ENCODE data around the gene TNFRSF14. TPM values are rescaled to one million over a fixed set of nuclear protein-coding genes. Genes with fewer than 3 reads are reported as not detected.
A peak's percentile ranks its signal among the peaks of the same experiment; 100 is the strongest.

The TNFRSF14 gene
- total RNA-seq, 4 donors from 2014 or later = 3.4 to 11.5 (median 5.0) TPM

DNA sequence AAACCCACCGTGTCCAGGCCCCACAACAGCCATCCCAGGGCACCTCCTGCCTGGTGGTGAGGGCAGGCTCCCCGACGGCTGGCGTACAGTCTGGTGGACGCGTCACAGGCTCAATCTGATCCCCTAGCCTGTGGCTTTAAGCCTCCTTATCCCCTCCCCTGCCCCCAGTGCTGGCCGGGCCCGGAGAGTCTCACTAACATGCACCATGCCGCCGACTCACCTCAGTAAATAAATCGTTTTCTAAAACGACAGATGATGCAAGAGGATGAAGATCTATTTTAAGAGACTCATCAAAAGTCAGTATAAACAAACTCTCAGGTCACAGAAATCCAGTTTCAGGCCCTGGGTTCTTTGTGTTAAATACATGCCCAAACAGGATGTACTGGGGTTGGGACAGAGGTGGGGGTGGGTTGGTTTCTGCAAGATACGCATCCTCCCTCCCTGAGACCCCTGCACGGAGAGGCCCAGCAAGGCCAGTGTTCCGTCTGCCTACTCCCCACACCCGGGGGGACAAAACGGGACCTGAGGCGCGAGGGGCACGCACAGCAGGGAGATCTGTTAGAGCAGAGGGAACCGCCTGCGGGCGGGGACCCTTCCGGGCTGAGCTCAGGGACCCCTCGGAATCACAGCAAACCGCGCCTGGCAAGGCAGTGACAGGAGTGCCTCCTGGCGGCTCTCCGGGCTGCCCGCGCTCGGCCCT lies 32.8 kb upstream of the TNFRSF14 start:
- intact Hi-C loops (cut with DNase I; ENCODE audit: low total_unique reads) = no loop called here
- no peaks in the 10 kb centered on the region for H3K9me3 ChIP-seq
- peaks cover 46 to 50% of the 10 kb centered on the region in 2 donors for H3K4me1 ChIP-seq
- DNase-seq = peak; percentile 30 to 70
- no peak for ATAC-seq
- H3K4me3 ChIP-seq = peak overlapping the region in 3 of 4 donors; percentile 22 to 99 (median 91)
- H3K36me3 ChIP-seq = peaks cover 0 to 35% of the 10 kb centered on the region in 2 donors
- in situ Hi-C loops (cut with MboI; ENCODE audit: low sequenced_read_pairs in 4 of 4) = no loop called here
- H3K27me3 ChIP-seq = no peaks in the 10 kb centered on the region
- TF ChIP-seq POLR2A (IDR thresholded peaks at IDR 0.05) (peak in 1 of 2 donors; percentile 36), CTCF (IDR thresholded peaks at IDR 0.05 in 4 of 5, conservative IDR thresholded peaks at IDR 0.05 in 1 of 5) (peak in 1 of 5 experiments; percentile 12)
- peak overlapping the region; percentile 85 to 95 (median 88) for H3K27ac ChIP-seq

DNA sequence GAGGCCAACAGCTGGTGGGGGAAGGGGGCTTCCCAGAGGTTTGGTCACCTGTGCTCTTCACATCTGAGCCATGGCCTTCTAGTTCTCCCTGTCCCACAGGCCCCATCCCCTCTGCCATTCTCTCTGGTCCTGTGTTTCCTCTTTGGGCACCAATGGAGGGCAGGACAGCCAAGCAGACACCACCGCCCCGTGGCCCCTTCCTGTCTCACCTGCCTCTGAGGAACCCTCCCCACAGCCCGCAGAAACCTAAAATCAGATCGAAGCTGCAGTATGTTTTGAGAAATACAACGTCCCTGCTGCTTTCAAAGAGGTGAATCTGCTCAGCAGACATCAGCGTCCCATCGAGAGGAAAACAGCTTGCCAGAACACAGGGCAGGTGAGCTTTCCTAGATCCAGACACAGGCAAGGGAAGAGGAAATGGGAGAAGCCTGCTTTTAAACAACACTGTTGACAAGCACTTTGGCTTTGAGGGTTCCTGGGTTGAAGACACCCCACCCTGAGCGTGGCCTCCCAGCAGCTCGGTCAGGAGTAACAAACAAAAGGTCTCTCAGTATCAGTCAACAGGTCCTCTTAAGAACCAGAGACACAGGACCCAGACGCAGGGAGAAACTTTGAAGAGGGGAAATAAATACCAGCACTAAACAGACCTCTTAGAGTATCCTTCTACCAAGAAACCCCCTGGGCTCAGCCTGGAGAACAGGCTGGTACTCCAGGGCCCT lies 32.1 kb upstream of the TNFRSF14 start:
- in situ Hi-C loops (cut with MboI; ENCODE audit: low sequenced_read_pairs in 4 of 4) = no loop called here
- intact Hi-C loops (cut with DNase I; ENCODE audit: low total_unique reads) = no loop called here
- ATAC-seq = no peak
- Histone ChIP-seq H3K27ac (peak overlapping the region; percentile 85 to 95 (median 88)), H3K4me3 (peak overlapping the region; percentile 71 to 99 (median 95)), H3K4me1 (peaks cover 53 to 57% of the 10 kb centered on the region in 2 donors), H3K27me3 (no peaks in the 10 kb centered on the region), H3K9me3 (no peaks in the 10 kb centered on the region), H3K36me3 (peaks cover 0 to 28% of the 10 kb centered on the region in 2 donors)
- no peak for DNase-seq
- no peak for TF ChIP-seq POLR2A (IDR thresholded peaks at IDR 0.05)
- no peak for TF ChIP-seq CTCF (IDR thresholded peaks at IDR 0.05 in 4 of 5, conservative IDR thresholded peaks at IDR 0.05 in 1 of 5)

DNA sequence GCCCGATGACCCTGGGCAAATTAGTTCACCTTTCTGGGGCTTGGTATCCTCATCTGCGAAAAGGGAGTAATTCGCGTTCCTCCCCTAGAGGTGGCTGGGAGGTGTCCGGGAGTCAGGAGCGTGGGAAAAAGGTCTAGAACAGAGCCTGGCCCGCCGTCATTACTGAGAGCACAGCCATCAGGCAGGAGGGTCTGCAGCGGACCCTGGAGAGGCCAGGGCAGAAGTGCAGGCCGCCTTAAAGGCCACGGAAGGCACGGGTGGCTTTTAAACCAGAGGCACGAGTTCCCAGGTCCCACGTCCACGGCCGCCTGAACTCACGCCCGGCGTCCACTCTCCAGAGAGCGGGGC lies 30.6 kb upstream of the TNFRSF14 start:
- ATAC-seq = no peak
- Histone ChIP-seq H3K27ac (peak overlapping the region; percentile 85 to 95 (median 88)), H3K27me3 (no peaks in the 10 kb centered on the region), H3K4me1 (peaks cover 63 to 66% of the 10 kb centered on the region in 2 donors), H3K9me3 (no peaks in the 10 kb centered on the region), H3K4me3 (peak overlapping the region; percentile 71 to 99 (median 95)), H3K36me3 (peaks cover 0 to 13% of the 10 kb centered on the region in 2 donors)
- intact Hi-C loops (cut with DNase I; ENCODE audit: low total_unique reads) (no loop called here), in situ Hi-C loops (cut with MboI; ENCODE audit: low sequenced_read_pairs in 4 of 4) (loop anchor here in 1 of 4 donors (25.0 kb wide), 1 partner anchor 313 kb away; no protein-coding TSS in a partner anchor)
- no peak for TF ChIP-seq POLR2A (IDR thresholded peaks at IDR 0.05)
- no peak for TF ChIP-seq CTCF (IDR thresholded peaks at IDR 0.05 in 4 of 5, conservative IDR thresholded peaks at IDR 0.05 in 1 of 5)
- DNase-seq = no peak

DNA sequence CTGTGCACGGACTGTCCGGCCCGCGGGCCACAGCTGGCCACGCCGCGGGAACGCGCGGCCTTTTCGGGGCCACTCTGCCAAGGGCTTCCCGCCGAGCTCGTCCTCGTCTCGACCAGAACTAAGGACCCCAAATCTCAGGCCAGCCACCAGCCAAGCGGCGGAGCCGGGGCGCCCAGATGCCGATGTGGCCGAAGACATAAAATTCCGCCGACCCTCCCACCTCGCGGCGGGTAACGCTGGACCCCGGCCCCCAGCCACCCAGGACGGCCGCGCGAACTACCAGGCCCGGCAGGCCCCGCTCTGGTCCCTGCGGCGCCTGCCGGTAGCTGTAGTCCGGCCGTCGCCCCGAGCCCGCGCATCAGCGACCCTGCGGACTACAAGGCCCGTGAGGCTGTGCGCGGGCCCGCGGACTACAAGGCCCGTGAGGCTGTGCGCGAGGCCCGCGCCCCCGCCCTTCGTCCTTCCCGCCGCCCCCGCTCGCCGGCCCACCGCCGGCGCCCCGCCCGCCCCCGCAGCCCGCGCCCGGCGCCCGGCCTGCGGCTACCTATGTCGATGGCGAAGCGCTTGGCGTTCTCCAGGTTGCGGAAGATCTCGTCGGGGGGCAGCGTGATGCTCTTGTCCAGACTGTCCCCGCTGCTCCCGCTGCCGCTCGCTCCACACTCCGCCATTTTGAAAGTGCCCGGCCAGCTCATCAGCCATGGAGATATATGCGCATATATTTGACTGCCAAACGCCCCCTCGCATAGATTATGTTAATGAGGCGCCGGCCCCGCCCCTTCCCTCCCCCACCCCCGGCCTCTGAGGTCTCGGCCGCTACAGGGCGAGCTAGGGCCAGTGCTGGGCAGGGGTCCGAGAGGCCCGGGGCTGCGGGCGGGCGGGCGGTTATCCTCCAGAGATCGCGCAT lies 30.0 kb upstream of the TNFRSF14 start, which contains the start of gene PANK4:
TSS of gene PANK4 (minus strand) at position 677 of the 904 bp plus-strand sequence. CDS start at position 668, 9 bp downstream.
- peaks cover 70 to 72% of the 10 kb centered on the region in 2 donors for H3K4me1 ChIP-seq
- DNase-seq = peak; percentile 90 to 91

More for the DNA sequence above, 30.0 kb upstream of the TNFRSF14 start, which contains the start of gene PANK4:
- in situ Hi-C loops (cut with MboI; ENCODE audit: low sequenced_read_pairs in 4 of 4) = loop anchor here in 1 of 4 donors (25.0 kb wide), 1 partner anchor 314 kb away; no protein-coding TSS in a partner anchor
- peaks cover 0 to 7% of the 10 kb centered on the region in 2 donors for H3K36me3 ChIP-seq
- peak within 1 kb of the TSS; percentile 85 to 95 (median 88) for H3K27ac ChIP-seq
- TF ChIP-seq CTCF (IDR thresholded peaks at IDR 0.05 in 4 of 5, conservative IDR thresholded peaks at IDR 0.05 in 1 of 5) (no peak), POLR2A (IDR thresholded peaks at IDR 0.05) (peak; percentile 81 to 82)
- no peaks in the 10 kb centered on the region for H3K9me3 ChIP-seq
- H3K4me3 ChIP-seq = peak within 1 kb of the TSS; percentile 71 to 99 (median 95)
- peak; percentile 75 to 84 for ATAC-seq
- intact Hi-C loops (cut with DNase I; ENCODE audit: low total_unique reads) = loop anchor here (1.0 kb wide), 2 partner anchors 60 to 114 kb away; partner anchors contain the start of genes PEX10 and PRXL2B
- no peaks in the 10 kb centered on the region for H3K27me3 ChIP-seq
